IPS-18c (cell line): ENCODE measurements around the gene ANO1.

Source experiments
- H3K4me3 ChIP-seq: 2 replicates; pipeline ENCODE4 v1.7.0; 2013; ENCODE audit warnings: low read depth, mild to moderate bottlenecking, low read length, moderate library complexity; ENCODE audit not compliant: insufficient read depth
- H3K9me3 ChIP-seq: one replicate; pipeline ENCODE4 v1.6.1; 2013; ENCODE audit warnings: mild to moderate bottlenecking, low read length, moderate library complexity; ENCODE audit not compliant: control insufficient read depth, insufficient read depth

The ANO1 gene

DNA sequence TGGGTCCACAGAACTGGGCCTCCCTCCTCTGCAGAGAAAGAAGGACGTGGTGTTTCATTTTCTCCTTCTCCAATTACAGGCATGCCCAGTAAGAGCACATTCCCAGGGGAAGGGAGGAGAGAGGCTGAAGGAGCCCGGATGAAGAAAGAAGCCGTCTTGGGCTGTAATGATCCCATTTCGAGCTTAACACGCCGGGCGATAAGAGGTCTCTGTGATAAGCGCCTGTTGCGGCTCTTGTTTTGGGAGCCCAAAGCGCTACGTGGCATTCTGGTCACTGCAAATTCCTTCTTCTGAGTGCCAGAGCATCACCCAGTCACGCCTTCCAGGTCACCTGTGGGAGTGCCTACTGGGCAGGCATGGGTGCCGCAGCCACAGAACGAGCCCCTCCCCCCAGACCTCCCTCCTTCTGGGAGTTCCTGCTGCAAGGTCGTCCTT, 57.5 kb downstream of the ANO1 start:
- H3K9me3 ChIP-seq: no peaks in the 10 kb centered on the region
- H3K4me3 ChIP-seq: no peak overlapping the region

DNA sequence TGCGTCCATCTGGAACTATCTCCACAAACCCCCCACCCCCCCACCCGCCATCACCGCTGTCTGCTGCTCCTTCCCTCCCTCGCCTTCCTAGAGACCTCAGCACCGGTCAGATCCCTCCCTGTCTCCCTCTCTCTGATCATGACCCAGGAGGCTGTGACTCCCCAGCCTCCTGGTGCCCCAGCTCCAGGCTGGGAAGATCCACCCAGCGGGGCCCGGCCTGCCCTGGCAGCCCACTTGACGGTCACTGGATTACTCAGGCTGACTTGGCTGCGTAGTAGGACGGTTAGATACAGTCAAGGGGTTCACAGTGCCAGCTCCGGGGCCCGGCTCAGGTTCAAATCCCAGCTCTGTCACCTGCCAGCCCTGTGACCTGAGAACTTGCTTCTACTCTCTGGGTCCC, 59.3 kb downstream of the ANO1 start:
- Histone ChIP-seq H3K9me3 (no peaks in the 10 kb centered on the region), H3K4me3 (no peak overlapping the region)

DNA sequence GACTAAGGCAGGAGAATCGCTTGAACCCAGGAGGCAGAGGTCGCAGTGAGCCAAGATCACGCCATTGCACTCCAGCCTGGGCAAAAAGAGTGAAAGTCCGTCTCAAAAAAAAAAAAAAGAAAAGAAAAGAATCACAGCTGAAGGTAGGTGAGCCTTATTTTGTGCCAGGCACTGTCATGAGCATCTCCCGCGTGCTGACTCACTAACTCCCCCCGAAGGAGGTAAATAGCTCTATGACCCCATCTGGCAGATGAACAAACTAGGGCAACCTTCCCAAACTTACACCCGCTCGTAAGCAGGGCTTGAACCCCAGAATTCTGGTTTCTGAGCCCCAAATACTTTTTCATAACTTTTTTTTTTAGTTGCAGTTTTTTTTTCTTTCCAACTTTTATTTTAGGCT, 60.3 kb downstream of the ANO1 start:
- H3K9me3 ChIP-seq: no peaks in the 10 kb centered on the region
- H3K4me3 ChIP-seq: no peak overlapping the region

DNA sequence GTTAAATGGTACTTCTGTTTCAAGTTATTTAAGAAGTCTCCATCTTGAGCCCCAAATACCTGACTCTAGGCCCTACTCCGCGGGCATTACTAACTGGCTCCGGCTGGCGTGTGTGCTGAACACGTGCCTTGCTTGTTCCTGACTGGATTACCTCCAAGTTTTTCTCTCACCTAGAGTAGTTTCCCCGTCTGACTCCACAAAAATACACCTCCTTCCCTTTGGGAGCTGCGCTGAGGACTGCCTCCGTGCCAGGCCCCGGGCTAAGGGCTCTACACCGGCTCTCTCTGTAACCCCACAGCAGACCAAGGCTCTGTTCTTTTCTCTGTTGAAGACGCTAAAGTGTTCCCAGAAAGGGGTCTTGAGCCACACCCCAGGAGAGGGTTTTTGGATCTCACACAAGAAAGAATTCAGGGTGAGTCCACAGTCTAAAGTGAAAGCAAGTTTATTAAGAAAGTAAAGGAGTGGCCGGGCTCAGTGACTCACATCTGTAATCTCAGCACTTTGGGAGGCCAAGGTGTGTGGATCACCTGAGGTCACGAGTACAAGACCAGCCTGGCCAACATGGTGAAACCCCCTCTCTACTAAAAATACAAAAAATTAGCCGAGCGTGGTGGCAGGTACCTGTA, 61.8 kb downstream of the ANO1 start:
- H3K9me3 ChIP-seq: no peaks in the 10 kb centered on the region
- H3K4me3 ChIP-seq: no peak overlapping the region

GRCh38 chr11:70140711-70141485, 62.8 kb downstream of the ANO1 start:
- H3K4me3 ChIP-seq: peak overlapping the region; percentile 20

DNA sequence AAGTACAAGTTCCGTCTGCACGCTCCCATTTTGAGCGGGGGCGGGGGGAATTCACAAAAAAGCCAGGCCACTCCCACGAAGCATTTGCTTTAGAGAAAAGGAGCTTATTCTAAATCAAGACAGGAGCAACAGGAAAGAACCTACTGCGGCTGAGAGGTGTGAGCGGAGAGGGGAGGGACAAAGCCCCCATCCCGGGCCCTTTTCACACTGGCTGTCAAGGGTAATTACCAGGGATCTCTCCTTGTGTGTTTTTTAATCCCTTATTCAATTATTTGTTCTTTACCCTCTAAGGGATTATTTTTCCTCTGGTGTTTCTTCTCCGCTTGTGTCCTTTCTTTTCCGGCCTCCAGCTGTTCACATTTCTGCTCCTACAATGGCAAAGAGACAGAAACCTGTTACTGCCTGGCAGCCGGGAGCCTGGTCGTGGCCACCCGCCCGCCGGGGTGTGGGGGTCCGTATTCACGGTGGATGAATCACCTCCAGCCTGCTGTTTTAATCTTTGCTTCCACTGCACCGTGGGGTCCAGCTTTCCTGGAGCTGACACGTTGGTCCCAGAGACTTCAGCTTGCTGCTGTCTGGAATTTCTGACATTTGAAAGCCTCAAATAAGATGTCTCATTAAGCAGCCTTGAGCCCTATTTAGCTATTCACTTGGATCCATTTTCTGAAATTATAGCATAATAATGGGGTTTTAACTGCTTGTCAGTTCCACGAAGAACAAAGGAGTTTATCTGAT, 63.5 kb downstream of the ANO1 start:
- H3K4me3 ChIP-seq: no peak overlapping the region
- no peaks in the 10 kb centered on the region for H3K9me3 ChIP-seq

More at GRCh38 chr11:70140711-70141485, 62.8 kb downstream of the ANO1 start:
- H3K9me3 ChIP-seq: no peaks in the 10 kb centered on the region

- no peak overlapping the region for H3K4me3 ChIP-seq
- H3K9me3 ChIP-seq: no peaks in the 10 kb centered on the region
Observed at GRCh38 chr11:70142221-70142875, 64.2 kb downstream of the ANO1 start.

DNA sequence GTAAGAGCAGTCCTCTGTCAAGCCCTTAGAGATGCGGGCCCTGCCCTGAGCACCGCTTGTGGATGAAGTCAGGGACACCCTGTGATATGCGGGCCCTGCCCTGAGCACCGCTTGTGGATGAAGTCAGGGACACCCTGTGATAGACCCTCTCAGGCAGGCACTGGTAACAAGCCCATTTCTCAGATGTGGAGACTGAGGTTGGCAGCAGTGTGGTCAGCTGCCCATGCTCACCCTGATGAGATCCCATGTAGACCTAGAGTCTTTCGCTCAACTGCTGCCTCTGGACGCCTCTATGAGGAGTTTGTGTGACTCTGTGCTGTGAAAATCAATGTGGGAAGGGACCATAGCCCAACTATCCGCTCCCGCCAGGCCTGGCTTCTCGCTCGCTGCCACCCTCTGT, 66.1 kb downstream of the ANO1 start:
- Histone ChIP-seq H3K9me3 (no peaks in the 10 kb centered on the region), H3K4me3 (no peak overlapping the region)

DNA sequence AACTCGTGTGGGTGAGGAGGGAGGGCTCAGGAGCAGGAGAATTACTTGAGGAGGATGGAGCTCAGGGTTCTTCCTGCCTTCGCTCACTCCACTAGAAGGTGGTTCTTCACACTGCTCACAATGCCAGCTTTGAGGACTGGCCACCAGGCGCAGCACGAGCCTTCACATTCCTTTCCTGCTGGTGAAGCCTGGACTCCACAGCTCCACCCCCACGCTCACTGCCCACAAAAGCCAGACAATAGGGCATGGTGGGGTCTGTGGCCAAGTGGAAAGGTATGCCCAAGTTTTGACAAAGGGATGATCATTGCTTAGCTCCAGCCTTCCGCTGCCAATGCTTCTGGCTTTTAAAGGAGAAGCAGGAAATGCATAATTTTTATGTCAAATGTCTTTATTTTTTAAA, 67.0 kb downstream of the ANO1 start:
- no peak overlapping the region for H3K4me3 ChIP-seq
- H3K9me3 ChIP-seq: no peaks in the 10 kb centered on the region

- Histone ChIP-seq H3K4me3 (no peak overlapping the region), H3K9me3 (no peaks in the 10 kb centered on the region)
Observed at GRCh38 chr11:70145841-70146240, 67.7 kb downstream of the ANO1 start.

GRCh38 chr11:70146299-70146698, 68.2 kb downstream of the ANO1 start:
- H3K4me3 ChIP-seq: no peak overlapping the region
- no peaks in the 10 kb centered on the region for H3K9me3 ChIP-seq

DNA sequence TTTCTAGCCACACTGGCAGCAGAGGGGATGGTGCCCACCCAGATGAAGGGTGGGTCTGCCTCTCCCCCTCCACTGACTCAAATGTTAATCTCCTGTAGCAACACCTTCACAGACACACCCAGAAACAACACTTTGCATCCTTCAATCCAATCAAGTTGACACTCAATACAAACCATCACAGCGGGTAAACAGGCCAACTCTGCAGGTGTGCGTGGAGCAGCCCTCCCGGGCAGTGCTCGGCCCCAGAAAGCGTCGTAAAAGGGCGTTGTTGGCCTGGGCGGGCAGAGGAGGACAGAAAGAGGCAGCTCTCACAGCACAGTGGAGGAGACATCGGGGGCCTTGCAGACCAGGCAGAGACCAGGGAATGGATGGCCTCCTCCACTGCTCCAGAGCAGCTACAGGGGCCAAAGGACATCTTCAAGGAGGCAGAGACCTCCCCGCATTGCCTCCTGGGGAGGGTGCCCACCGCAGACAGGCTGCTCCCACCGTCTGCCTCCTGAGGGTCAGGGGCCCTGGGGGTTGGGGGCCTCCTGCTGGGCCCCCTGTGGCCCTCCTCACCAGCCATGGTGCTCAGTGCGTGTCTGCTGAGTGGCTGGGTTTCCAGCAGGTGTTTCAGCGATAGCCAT, 68.9 kb downstream of the ANO1 start:
- H3K4me3 ChIP-seq: no peak overlapping the region; the same call in 1 of the 2 replicates
- no peaks in the 10 kb centered on the region for H3K9me3 ChIP-seq

DNA sequence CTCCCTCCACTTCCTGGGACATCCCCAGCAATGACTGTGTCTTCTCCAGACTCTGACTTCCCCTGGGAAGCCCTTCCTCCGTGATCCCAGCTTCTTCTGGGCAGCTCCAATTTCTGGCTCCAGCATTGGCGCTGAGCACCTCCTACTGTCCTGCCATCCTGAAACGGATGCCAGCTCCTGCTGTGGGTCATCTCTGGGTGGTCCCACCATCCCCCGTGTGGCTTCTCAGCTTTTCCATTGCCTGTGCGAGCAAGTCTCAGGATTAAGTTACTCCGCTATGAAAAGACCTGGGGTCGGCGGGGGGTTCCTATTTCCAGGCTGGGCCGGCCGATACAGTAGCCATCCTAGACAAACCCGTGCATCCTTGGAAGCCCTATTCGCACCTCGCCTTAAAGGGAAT, 69.6 kb downstream of the ANO1 start:
- Histone ChIP-seq H3K4me3 (no peak overlapping the region), H3K9me3 (no peaks in the 10 kb centered on the region)

- Histone ChIP-seq H3K9me3 (no peaks in the 10 kb centered on the region), H3K4me3 (no peak overlapping the region)
Observed at GRCh38 chr11:70151671-70152070, 73.6 kb downstream of the ANO1 start.

- no peak overlapping the region for H3K4me3 ChIP-seq
- no peaks in the 10 kb centered on the region for H3K9me3 ChIP-seq
Observed at GRCh38 chr11:70153133-70153727, 75.1 kb downstream of the ANO1 start.

- Histone ChIP-seq H3K9me3 (no peaks in the 10 kb centered on the region), H3K4me3 (no peak overlapping the region)
Observed at GRCh38 chr11:70155386-70155785, 77.3 kb downstream of the ANO1 start.
